DND-41 (cell line): Measurements from ENCODE around the gene REV3L.

ENCODE experiments used
- CTCF ChIP-seq: IDR thresholded peaks from 2 replicates; pipeline ENCODE4 v1.5.1; 2012; ENCODE audit warnings: borderline replicate concordance, low read length, moderate library complexity, mild to moderate bottlenecking; ENCODE audit not compliant: poor library complexity, severe bottlenecking; ENCODE audit errors: extremely low read depth
- EZH2 ChIP-seq: IDR thresholded peaks from 3 replicates; pipeline ENCODE4 v1.6.1; 2012; ENCODE audit warnings: borderline replicate concordance, low read depth, mild to moderate bottlenecking, moderate library complexity, low read length, inconsistent platforms; ENCODE audit not compliant: severe bottlenecking

- TF ChIP-seq CTCF (no peak), EZH2 (no peak)
Observed at GRCh38 chr6:111437573-111437972, 45.4 kb downstream of the REV3L start.
